RWPE1 (cell line): ENCODE measurements around the gene C20orf173.

Experiments
- CTCF ChIA-PET: fragments of 350-600 bp; sonication (Branson Sonifier 250); formaldehyde crosslinking; extraction: SDS; loops from one replicate; lab custom pipeline; 2021; lab: Yijun Ruan, JAX
- POLR2A ChIA-PET: fragments of 400-600 bp; formaldehyde crosslinking; extraction: SDS; loops from one replicate; lab custom pipeline; 2020; ENCODE audit warnings: antibody characterized with exemption; ENCODE audit not compliant: low non-redundant PET; lab: Yijun Ruan, JAX
- DNase-seq: peaks from one replicate; pipeline ENCODE4 v3.0.0; 2012; ENCODE audit warnings: low spot score
- H3K27ac ChIP-seq: fragments of 450-650 bp; 2 replicates; pipeline ENCODE4 v1.5.1; 2017
- TF ChIP-seq, protein P1 (sequence below): fragments of 450-650 bp; conservative IDR thresholded peaks from 2 replicates; pipeline ENCODE4 v1.5.1; 2017; ENCODE audit warnings: low read depth, mild to moderate bottlenecking

Gene C20orf173, protein sequence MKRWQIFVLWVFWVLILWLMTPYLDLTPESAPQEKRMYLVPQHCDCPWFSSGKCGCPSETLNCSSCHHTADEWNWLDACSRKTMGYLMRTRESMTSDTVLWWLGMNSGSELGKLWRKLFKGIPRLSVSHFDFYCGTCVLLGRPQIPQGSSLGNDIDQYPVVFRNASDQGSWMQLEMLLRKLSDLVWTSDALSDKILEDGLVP

DNA sequence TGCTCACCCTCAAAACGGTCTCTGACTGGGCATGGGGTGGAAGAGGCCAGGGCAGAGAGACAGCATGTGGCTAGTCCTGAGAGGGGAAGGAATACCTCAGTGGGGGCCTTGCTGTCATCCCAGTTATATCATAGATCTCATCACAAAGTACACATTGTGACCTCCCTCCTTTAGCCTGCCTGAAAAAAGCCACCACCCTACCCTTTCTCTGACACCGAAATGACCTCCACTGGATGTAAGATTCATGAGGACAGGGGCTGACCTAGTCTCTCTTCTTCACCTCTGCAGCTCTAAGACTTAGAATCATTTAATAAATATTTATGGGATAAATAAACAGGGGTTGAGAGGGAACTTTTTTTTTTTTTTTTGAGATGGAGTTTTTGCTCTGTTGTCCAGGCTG lies at the start of gene C20orf173:
Gene C20orf173, minus strand, starts transcription at position 101 of the 400 bp plus-strand sequence. CDS start 279 bp downstream, outside the sequence.
- CTCF ChIA-PET: interaction anchor here (0.5 to 0.8 kb wide), 2 partner anchors 59 to 751 kb away, joined by 4 to 5 read pairs; no protein-coding TSS in a partner anchor
- TF ChIP-seq, protein P1, sequence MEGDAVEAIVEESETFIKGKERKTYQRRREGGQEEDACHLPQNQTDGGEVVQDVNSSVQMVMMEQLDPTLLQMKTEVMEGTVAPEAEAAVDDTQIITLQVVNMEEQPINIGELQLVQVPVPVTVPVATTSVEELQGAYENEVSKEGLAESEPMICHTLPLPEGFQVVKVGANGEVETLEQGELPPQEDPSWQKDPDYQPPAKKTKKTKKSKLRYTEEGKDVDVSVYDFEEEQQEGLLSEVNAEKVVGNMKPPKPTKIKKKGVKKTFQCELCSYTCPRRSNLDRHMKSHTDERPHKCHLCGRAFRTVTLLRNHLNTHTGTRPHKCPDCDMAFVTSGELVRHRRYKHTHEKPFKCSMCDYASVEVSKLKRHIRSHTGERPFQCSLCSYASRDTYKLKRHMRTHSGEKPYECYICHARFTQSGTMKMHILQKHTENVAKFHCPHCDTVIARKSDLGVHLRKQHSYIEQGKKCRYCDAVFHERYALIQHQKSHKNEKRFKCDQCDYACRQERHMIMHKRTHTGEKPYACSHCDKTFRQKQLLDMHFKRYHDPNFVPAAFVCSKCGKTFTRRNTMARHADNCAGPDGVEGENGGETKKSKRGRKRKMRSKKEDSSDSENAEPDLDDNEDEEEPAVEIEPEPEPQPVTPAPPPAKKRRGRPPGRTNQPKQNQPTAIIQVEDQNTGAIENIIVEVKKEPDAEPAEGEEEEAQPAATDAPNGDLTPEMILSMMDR: no peak
- POLR2A ChIA-PET: no interaction called here
- DNase-seq: no peak
- no peak within 1 kb of the TSS for H3K27ac ChIP-seq

DNA sequence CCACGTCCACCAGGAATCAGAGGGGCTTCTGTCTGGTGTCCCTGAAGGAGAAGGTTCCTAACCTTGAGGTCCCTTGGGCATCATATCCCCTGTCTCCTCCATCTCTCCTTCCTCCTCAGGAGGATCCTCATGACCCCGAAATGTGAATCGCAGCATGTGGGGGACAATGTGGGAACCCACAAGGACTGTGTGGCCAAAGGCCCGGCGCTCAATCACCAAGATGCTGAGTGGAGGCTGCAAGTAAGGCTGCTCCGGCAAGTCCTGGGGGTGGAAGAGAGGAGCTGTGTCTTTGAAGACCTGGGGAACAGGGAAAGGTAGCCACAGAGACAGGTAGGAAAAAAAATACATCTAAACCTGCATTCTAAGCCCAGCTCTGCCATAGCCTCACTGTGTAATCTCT lies 49.7 kb upstream of the C20orf173 start:
- no peak for DNase-seq
- TF ChIP-seq, protein P1: no peak
- POLR2A ChIA-PET: no interaction called here
- CTCF ChIA-PET: interaction anchor here (0.8 to 1.0 kb wide), 3 partner anchors 16 to 375 kb away, joined by 3 read pairs; no protein-coding TSS in a partner anchor
- H3K27ac ChIP-seq: no peak overlapping the region

- TF ChIP-seq, protein P1: no peak
- H3K27ac ChIP-seq: no peak overlapping the region
- DNase-seq: no peak
- ChIA-PET CTCF (interaction anchor here (0.8 to 1.0 kb wide), 2 partner anchors 17 to 376 kb away, joined by 3 read pairs; no protein-coding TSS in a partner anchor), POLR2A (no interaction called here)
Observed at GRCh38 chr20:35578469-35578868, 49.0 kb upstream of the C20orf173 start.

DNA sequence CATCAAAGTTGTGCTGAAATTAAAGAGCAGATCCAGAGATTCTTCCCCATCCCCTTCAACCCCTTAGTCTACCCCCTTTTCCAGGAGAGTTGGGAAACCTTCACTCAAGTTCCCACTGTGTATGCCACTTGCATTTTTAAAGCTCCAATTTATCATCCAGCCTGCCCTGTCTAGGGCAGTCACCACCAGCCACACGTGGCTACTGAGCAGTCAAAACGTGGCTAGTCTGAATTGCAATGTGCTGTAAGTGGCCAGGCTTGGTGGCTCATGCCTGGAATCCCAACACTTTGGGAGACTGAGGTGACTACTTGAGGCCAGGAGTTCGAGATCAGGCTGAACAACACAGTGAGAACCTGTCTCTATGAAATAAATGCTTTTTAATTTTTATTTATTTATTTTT lies 47.4 kb upstream of the C20orf173 start:
- DNase-seq: no peak

DNA sequence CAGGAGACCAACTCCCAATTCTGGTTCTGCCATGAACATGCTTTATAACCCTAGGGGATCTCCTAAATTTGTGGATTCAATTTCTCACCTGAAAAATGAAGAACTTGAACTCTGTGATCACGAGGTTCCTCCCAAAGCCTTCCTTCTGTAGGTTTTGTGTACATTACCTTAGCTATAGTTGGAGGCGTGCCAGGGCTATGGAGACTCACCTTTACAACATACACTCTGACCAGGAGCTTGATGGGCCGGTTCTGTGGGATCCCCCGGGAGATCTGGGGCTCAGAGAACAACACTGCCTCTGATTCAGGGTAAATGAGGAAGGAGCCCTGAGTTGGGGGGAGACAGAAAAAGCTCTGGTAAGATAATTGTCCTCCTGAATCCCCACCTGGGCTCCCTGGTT lies 46.5 kb upstream of the C20orf173 start:
- H3K27ac ChIP-seq: no peak overlapping the region
- DNase-seq: peak; percentile 44
- POLR2A ChIA-PET: no interaction called here
- TF ChIP-seq, protein P1: no peak
- CTCF ChIA-PET: no interaction called here

More for the DNA sequence above, 47.4 kb upstream of the C20orf173 start:
- no peak overlapping the region for H3K27ac ChIP-seq
- POLR2A ChIA-PET: no interaction called here
- CTCF ChIA-PET: interaction anchor here (0.5 to 1.1 kb wide), 2 partner anchors 16 to 262 kb away, joined by 3 read pairs; no protein-coding TSS in a partner anchor
- TF ChIP-seq, protein P1: no peak

DNA sequence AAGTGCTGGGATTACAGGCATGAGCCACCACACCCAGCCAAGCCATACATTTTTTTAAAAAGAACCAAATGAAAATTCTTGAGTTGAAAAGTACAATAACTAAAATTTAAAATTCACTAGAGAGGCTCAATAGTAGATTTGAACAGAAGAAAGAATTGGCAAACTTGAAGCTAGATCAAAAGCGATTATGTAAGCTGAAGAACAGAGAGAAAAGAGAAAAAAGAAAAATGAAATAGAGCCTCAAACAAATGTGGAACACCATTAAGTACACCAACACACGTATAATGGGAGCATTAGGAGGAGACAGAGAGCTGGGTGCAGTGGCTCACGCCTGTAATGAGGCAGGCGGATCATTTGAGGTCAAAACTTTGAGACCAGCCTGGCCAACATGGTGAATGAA lies 43.4 kb upstream of the C20orf173 start:
- POLR2A ChIA-PET: no interaction called here
- CTCF ChIA-PET: interaction anchor here (0.6 to 0.9 kb wide), 4 partner anchors 33 to 521 kb away, joined by 3 to 4 read pairs (median 4); no protein-coding TSS in a partner anchor
- TF ChIP-seq, protein P1: no peak
- no peak overlapping the region for H3K27ac ChIP-seq
- DNase-seq: no peak
